SU-DHL-6 (cell line): ENCODE measurements around the gene BMP7.

Source experiments
- H2AFZ ChIP-seq: fragments of 200-600 bp; sonication (generic); 2 replicates; pipeline ENCODE4 v1.6.1; 2014; ENCODE audit warnings: low read depth, mild to moderate bottlenecking, moderate library complexity, mixed read lengths, antibody characterized with exemption, low read length; ENCODE audit not compliant: severe bottlenecking
- H3F3A ChIP-seq: fragments of 200-600 bp; shearing (Covaris generic); 2 replicates; pipeline ENCODE4 v1.6.0; 2016; ENCODE audit warnings: antibody characterized with exemption, mild to moderate bottlenecking; ENCODE audit not compliant: insufficient read depth
- H3K27ac ChIP-seq: fragments of 200-600 bp; sonication (generic); 2 replicates; pipeline ENCODE4 v1.5.1; 2016; ENCODE audit warnings: low read depth, mild to moderate bottlenecking, low read length, moderate library complexity, mixed read lengths
- H3K27me3 ChIP-seq: fragments of 200-600 bp; sonication (generic), shearing (Covaris generic); 2 replicates; pipeline ENCODE4 v1.6.0; 2014; ENCODE audit warnings: mild to moderate bottlenecking, low read length
- H3K36me3 ChIP-seq: fragments of 200-600 bp; sonication (generic); 2 replicates; pipeline ENCODE4 v1.6.1; 2014; ENCODE audit warnings: mild to moderate bottlenecking, low read length, mixed read lengths
- H3K4me2 ChIP-seq: fragments of 300-600, 200-600 bp; shearing (Covaris generic), sonication (generic); 2 replicates; pipeline ENCODE4 v1.6.0; 2014; ENCODE audit warnings: low read length, low read depth, mild to moderate bottlenecking; ENCODE audit not compliant: poor library complexity, severe bottlenecking
- H3K4me3 ChIP-seq: fragments of 200-600 bp; sonication (generic); 2 replicates; pipeline ENCODE4 v1.5.1; 2014; ENCODE audit warnings: antibody characterized with exemption, low read length, mild to moderate bottlenecking, mixed read lengths; ENCODE audit not compliant: insufficient read depth, poor library complexity, severe bottlenecking
- H3K79me2 ChIP-seq: fragments of 200-600 bp; sonication (generic); 2 replicates; pipeline ENCODE4 v1.6.1; 2014; ENCODE audit warnings: mild to moderate bottlenecking, low read length, moderate library complexity; ENCODE audit not compliant: insufficient read depth
- H3K9ac ChIP-seq: fragments of 200-600 bp; sonication (generic); 2 replicates; pipeline ENCODE4 v1.7.0; 2014; ENCODE audit warnings: mild to moderate bottlenecking, low read length
- H3K9me2 ChIP-seq: fragments of 200-600 bp; sonication (generic); replicated peaks from 2 replicates; pipeline ENCODE4 v1.6.1; 2014; ENCODE audit warnings: low read length; ENCODE audit not compliant: insufficient read depth
- H3K9me3 ChIP-seq: fragments of 200-600 bp; sonication (generic); 2 replicates; pipeline ENCODE4 v1.6.1; 2014; ENCODE audit warnings: low read length, mixed read lengths; ENCODE audit not compliant: insufficient read depth
- H4K20me1 ChIP-seq: fragments of 200-600 bp; sonication (generic); 2 replicates; pipeline ENCODE4 v1.6.1; 2014; ENCODE audit warnings: low read depth, mild to moderate bottlenecking, antibody characterized with exemption, low read length, moderate library complexity, mixed read lengths
- CTCF ChIP-seq: fragments of 200-600 bp; sonication (generic); IDR thresholded peaks from one replicate; pipeline ENCODE4 v1.5.1; 2017; ENCODE audit warnings: antibody characterized with exemption, mild to moderate bottlenecking, low read length, moderate library complexity; ENCODE audit not compliant: insufficient read depth, poor library complexity, severe bottlenecking
- EZH2phosphoT487 ChIP-seq: fragments of 200-600 bp; sonication (generic), shearing (Covaris generic); conservative IDR thresholded peaks from 2 replicates; pipeline ENCODE4 v1.6.1; 2018; ENCODE audit warnings: mild to moderate bottlenecking, antibody characterized with exemption, low read length, moderate library complexity, mixed read lengths

The BMP7 gene

DNA sequence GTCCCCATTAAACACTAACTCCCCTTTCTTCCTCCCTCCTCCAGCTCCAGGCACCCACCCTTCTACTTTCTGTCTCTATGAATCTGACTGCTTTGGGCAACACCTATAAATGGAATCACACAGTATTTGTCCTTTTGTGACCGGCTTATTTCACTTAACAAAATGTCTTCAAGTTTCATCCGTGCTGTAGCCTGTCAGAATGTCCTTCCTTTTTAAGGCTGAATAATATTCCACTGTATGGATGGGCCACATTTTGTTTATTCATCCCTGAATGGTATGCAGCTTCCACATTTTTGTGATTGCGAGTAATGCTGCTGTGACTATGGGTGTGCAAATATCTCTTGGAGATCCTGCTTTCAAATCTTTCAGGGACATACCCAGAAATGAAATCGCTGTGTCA lies 28.4 kb downstream of the BMP7 start:
- Histone ChIP-seq H3K4me3 (no peak overlapping the region), H4K20me1 (peaks cover 11% of the 10 kb centered on the region; the same call in 1 of the 2 replicates), H3K79me2 (peaks cover 100% of the 10 kb centered on the region), H2AFZ (no peak overlapping the region), H3K9me3 (0 out of 2 replicates have a peak, but pooled peaks cover 5% of the 10 kb centered on the region), H3K4me2 (no peak overlapping the region), H3K27me3 (no peaks in the 10 kb centered on the region), H3K27ac (no peak overlapping the region), H3K9ac (no peak overlapping the region), H3F3A (no peaks in the 10 kb centered on the region), H3K36me3 (peaks cover 27% of the 10 kb centered on the region), H3K9me2 (no peaks in the 10 kb centered on the region)
- TF ChIP-seq EZH2phosphoT487 (no peak), CTCF (no peak)

DNA sequence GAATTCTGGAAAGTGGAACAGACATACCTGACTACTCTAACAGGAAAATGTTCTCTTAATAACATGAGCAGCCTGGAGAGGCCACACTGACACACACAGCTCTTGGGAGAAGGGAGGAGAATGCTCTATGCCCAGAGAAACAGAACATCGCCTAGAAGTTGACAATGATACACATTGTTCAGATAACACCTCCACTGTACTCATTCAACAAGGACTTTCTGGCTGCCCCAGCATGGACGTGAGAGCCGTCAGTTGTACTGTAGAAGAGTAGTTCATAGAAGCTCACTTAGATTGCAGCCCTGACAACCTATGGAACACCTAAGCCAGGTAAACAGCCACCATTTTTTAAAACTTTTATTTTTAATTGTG lies 28.9 kb downstream of the BMP7 start:
- Histone ChIP-seq H4K20me1 (peaks cover 14% of the 10 kb centered on the region; the same call in 1 of the 2 replicates), H3F3A (no peaks in the 10 kb centered on the region), H3K79me2 (peaks cover 100% of the 10 kb centered on the region), H3K36me3 (peaks cover 27% of the 10 kb centered on the region), H3K9ac (no peak overlapping the region), H3K9me3 (0 out of 2 replicates have a peak, but pooled peaks cover 5% of the 10 kb centered on the region), H2AFZ (no peak overlapping the region), H3K9me2 (no peaks in the 10 kb centered on the region), H3K27ac (no peak overlapping the region), H3K4me2 (no peak overlapping the region), H3K4me3 (no peak overlapping the region), H3K27me3 (no peaks in the 10 kb centered on the region)
- TF ChIP-seq EZH2phosphoT487 (no peak), CTCF (no peak)

GRCh38 chr20:57236813-57237584 lies 29.4 kb downstream of the BMP7 start:
- Histone ChIP-seq H3K9ac (no peak overlapping the region), H3K36me3 (peaks cover 23% of the 10 kb centered on the region), H3F3A (no peaks in the 10 kb centered on the region), H3K9me2 (no peaks in the 10 kb centered on the region), H3K9me3 (0 out of 2 replicates have a peak, but pooled peaks cover 5% of the 10 kb centered on the region), H3K27me3 (no peaks in the 10 kb centered on the region), H4K20me1 (peaks cover 14% of the 10 kb centered on the region; the same call in 1 of the 2 replicates), H3K27ac (no peak overlapping the region), H3K79me2 (peaks cover 100% of the 10 kb centered on the region), H2AFZ (no peak overlapping the region), H3K4me3 (no peak overlapping the region), H3K4me2 (no peak overlapping the region)
- TF ChIP-seq EZH2phosphoT487 (no peak), CTCF (no peak)
